HG03097 (cell line): Measurements from ENCODE around the gene FGFR2.
"Not testable (repeated sequence)": the region's sequence is repeated elsewhere in the genome, so short reads cannot be mapped to it uniquely, and the experiment has no call there.

Source experiments
- ATAC-seq: cut with Tn5 transposase; IDR thresholded peaks from one replicate; pipeline ENCODE4 v1.9.1; 2021; ENCODE audit not compliant: unreplicated experiment, low FRiP score

The FGFR2 gene

DNA sequence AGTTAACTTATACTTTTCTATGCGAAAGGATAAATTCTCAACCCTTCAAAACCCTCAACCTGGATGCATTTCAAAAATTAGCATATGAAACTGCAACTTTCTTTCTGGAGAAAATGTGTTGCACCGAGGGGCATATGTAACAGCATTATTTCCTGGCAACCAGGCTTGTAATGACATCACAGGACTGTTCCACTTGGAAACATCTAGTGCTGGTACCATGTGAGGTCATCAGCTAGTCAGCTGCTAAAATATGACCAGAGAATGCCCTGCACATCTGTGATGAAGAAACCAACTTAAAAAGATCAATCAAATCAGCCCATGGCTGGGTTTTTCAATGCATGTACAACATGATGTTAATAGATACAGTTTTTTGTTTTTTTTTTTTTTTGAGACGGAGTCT, 40.0 kb downstream of the FGFR2 start:
- no peak for ATAC-seq

GRCh38 chr10:121556918-121557573, 41.2 kb downstream of the FGFR2 start:
- ATAC-seq: no peak

- no peak for ATAC-seq
Observed at GRCh38 chr10:121556455-121556854, 41.8 kb downstream of the FGFR2 start.

DNA sequence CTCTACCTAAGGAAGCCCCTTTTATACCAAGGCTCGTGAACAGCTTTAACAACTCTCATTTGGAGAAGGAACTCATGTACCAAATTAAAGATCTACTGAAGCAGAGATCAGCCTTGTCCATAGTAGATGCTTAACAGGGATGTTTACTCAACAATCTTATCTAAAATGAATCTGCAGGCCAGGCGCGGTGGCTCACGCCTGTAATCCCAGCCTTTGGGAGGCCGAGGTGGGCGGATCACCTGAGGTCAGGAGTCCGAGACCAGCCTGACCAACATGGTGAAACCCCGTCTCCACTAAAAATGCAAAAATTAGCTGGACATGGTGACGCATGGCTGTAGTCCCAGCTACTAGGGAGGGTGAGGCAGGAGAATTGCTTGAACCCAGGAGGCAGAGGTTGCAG, 43.3 kb downstream of the FGFR2 start:
- ATAC-seq: not testable (repeated sequence)

GRCh38 chr10:121553511-121554264, 44.6 kb downstream of the FGFR2 start:
- ATAC-seq: no peak

DNA sequence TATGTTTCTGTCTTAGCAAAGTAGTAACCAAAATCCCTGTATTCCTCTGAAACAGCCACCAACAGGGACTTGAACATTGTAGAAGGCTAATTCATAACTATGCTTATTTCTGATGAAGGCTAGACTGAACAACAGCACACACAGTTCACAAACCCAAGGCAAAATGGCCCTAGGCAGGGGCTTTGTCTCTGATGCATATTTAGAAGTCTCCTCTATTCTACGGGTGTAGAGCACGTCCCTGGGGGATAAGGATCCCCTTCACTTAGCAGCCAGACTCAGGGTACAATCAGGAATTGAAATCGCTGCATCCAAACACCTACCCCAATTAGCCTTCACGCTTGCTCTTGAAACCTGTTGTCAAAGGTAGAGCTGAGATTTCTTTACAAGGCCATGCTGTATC, 45.5 kb downstream of the FGFR2 start:
- ATAC-seq: no peak

DNA sequence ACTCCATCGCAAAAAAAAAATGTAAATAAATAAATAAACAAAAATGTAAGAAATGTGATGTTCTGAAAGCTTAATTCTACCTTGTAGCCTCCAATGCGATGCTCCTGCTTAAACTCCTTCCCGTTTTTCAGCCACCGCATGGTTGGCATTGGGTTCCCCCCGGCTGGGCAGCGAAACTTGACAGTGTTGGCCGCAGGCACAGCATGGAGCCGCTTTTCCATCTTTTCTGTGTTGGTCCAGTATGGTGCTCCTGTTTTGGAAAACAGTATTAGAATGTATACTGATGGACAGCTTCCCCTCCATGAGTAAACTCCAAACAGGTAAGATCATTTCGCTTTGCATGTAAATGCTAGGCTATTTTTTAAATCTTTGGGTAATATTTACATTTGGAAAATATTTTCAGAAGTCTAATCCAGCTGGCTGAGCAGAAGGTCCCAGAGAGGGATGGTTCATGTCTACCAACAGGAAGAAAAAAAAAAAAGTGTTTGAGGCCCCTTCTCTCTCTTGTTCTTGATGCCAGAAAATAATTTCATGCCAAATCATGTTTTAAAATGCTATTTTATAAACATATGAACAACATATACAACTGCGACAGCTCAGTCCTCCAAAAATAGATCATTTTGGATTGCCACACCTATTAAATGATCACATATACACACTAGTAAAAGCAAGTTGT, 46.9 kb downstream of the FGFR2 start:
- ATAC-seq: no peak

GRCh38 chr10:121544301-121544869, 53.9 kb downstream of the FGFR2 start:
- no peak for ATAC-seq

DNA sequence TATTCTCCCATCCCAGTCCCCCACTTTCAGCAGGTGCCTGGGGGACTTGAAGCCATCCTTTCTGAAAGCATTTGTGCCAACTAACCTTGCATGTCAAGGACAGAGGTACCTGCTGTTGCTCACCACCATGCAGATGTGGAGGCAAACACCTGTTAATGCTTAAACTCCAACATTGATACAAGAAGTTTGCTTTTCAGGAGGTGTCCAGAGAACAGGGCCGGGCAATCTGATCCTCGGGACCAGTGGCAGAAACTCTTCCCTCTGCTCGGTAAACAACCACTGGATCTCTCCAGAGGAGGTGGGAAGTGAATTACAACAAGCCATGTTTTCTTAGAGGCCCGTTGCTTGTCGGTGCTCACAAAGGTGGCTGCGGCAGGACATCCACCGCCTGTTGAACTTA, 54.7 kb downstream of the FGFR2 start:
- ATAC-seq: no peak

- ATAC-seq: no peak
Observed at GRCh38 chr10:121541450-121542120, 56.7 kb downstream of the FGFR2 start.

DNA sequence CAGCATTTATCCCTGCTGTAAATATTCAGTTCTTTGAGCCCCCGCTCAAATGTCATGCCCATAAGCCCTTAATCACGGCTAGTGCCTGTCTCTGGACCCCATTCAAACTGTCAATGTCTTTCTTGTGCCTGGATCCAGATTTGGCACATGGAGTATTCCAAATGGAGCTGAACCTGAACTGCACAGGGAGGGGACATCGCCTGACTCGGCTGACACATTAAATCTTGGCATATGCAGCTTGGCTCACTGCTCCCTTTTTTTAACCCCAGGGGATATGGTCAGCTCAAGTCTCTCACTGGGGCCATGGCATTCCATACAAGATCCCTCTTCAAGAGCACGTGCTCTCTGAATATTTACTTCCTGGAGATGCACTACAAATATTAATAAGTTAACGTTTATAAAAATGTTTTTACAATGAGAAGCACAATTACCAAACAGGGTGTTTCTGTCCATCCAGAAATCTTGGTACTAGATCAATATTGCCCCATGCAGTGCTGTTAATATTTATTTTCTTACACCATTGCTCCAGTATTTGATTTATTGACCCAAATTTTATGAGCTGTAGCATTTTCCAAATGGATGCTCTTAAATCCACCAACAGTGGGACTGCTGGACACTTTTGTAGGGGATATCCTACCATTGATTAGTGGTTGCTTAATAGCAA, 57.4 kb downstream of the FGFR2 start:
- no peak for ATAC-seq

DNA sequence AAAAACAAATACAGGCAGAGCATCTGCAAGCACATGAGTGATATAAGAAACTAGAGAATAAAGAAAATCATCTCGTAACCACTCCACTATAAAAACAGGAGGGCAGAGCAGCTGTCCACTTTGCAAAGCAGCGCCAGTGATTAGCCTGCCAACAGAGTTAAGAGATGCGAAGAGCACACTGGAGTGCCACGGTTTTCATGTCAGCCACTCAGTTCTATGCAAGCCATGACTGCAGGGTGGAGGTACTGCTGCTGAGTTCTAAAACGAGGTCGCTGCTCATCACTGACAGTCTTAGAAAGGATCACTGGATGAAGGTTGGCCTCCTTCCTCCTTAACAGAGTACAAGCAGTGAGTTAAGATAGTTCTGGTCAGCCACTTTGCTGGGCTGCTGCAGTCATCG, 58.5 kb downstream of the FGFR2 start:
- no peak for ATAC-seq

- no peak for ATAC-seq
Observed at GRCh38 chr10:121536310-121536913, 61.8 kb downstream of the FGFR2 start.

- no peak for ATAC-seq
Observed at GRCh38 chr10:121535381-121535780, 62.9 kb downstream of the FGFR2 start.

GRCh38 chr10:121532292-121532864, 65.9 kb downstream of the FGFR2 start:
- no peak for ATAC-seq

DNA sequence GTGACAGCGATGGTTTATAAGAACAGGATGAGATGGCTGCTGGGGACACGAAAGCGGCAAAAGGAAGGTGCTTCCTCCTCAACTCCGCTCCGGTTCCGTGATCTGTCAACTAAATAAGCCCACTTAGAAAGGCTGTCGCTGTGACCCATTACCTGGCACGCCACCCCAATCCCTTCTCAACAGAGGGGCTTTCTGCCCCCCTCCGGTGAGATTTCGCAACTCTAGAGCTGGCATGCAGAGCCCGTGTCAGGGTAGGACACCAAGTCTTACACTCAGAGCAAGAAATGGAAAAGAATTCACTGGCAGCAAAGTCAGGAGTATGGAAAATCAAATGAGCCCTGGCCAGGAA, 66.4 kb downstream of the FGFR2 start:
- ATAC-seq: no peak

- no peak for ATAC-seq
Observed at GRCh38 chr10:121531076-121531829, 67.0 kb downstream of the FGFR2 start.

DNA sequence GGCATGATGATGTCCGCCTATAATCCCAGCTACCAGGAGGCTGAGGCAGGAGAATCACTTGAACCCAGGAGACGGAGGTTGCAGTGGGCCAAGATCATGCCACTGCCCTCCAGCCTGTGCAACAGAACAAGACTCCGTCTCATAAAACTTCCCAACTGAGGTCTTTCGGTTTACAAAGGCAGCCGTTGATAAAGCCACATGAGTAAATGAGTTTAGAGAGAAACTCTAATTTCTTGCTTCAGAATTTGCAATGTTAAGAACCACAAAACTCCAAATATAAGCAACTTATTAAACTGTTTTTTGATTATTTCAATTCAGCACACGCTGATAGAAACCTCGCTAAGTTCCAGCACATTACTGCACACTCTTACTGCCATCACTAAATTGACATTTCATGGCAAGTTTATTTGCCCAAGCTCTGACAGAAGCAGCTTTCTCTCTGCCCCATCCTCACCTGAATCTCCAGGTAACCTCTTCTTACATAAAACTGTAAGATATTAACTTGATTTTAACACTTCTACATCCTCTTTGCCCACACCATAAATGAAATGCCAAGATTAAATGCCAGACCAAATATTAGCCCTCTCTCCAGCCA, 67.7 kb downstream of the FGFR2 start:
- ATAC-seq: no peak

GRCh38 chr10:121527690-121528089, 70.6 kb downstream of the FGFR2 start:
- ATAC-seq: no peak
